Cardiac muscle cell (in vitro differentiated cells and primary cell): Measurements from ENCODE around the gene TBC1D4. TPM values are rescaled to one million over a fixed set of nuclear protein-coding genes. Genes with fewer than 3 reads are reported as not detected.

Experiments used
- DNase-seq, 2 donors: peaks; one replicate each; pipeline versions ENCODE4 v3.0.0 to v3.0.0-alpha.2; 2010 to 2017; ENCODE audit warnings: low read depth in 1 of 2, low spot score in 1 of 2
- H3K27ac ChIP-seq: fragments of 200-600 bp; sonication (generic); 2 replicates; pipeline ENCODE4 v1.5.1; 2016
- H3K27me3 ChIP-seq: fragments of 200-600 bp; sonication (generic); 2 replicates; pipeline ENCODE4 v1.6.0; 2016; ENCODE audit warnings: control low read depth
- H3K36me3 ChIP-seq: fragments of 200-600 bp; sonication (generic); 2 replicates; pipeline ENCODE4 v1.5.1; 2016; ENCODE audit warnings: control low read depth
- H3K4me1 ChIP-seq: fragments of 200-600 bp; sonication (generic); 2 replicates; pipeline ENCODE4 v1.8.1; 2017; ENCODE audit warnings: low read depth, mild to moderate bottlenecking, mixed run types
- H3K4me3 ChIP-seq: fragments of 200-600 bp; sonication (generic); 2 replicates; pipeline ENCODE4 v1.5.1; 2016; ENCODE audit warnings: mild to moderate bottlenecking
- H3K9me3 ChIP-seq: fragments of 200-600 bp; sonication (generic); 2 replicates; pipeline ENCODE4 v1.5.1; 2017; ENCODE audit warnings: low read depth, mild to moderate bottlenecking, control low read depth
- polyA plus RNA-seq: library from polyadenylated mRNA; unstranded; fragments of >200 nt; fragmentation: Nextera tagmentation; extraction: Ambion mirVana; gene quantifications from 2 replicates; pipeline ENCODE4 v1.2.1, GENCODE V29; 2016
- total RNA-seq: library from RNA; depleted of rRNA; stranded (reverse); fragments of >200 nt; gene quantifications from 2 replicates; pipeline ENCODE4 v1.2.3, GENCODE V29; 2016
- TF ChIP-seq, protein P1 (sequence below): IDR thresholded peaks from 2 replicates; pipeline ENCODE4 v1.5.1; 2012; ENCODE audit warnings: low read depth, mild to moderate bottlenecking, low read length

Gene TBC1D4
- total and polyA plus RNA-seq, 2 experiments from 2014 or later = 14.8 to 43.7 TPM

DNA sequence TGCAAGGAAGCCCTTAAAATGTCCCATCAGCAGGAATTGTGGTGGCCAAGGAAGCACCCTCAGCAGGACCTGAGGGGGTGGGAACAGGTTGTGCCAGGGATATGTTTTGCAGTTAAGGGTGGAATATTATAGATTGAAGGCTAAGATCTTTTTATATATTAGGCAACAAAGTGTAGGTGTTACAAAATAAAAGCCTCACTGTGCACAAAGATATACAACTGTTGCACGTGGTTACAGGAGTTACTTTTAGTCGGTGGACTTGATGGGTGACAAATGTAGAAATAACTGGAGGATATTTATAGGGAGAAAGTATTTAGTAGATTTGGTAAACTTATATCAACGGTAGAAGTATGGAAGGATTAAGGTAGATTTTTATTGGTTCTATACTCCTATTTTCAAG lies 35.1 kb downstream of the TBC1D4 start:
- H3K27me3 ChIP-seq = no peaks in the 10 kb centered on the region
- H3K9me3 ChIP-seq = no peaks in the 10 kb centered on the region
- H3K27ac ChIP-seq = no peak overlapping the region
- peaks cover 6% of the 10 kb centered on the region for H3K4me1 ChIP-seq
- DNase-seq = no peak
- H3K36me3 ChIP-seq = no peaks in the 10 kb centered on the region
- TF ChIP-seq, protein P1, sequence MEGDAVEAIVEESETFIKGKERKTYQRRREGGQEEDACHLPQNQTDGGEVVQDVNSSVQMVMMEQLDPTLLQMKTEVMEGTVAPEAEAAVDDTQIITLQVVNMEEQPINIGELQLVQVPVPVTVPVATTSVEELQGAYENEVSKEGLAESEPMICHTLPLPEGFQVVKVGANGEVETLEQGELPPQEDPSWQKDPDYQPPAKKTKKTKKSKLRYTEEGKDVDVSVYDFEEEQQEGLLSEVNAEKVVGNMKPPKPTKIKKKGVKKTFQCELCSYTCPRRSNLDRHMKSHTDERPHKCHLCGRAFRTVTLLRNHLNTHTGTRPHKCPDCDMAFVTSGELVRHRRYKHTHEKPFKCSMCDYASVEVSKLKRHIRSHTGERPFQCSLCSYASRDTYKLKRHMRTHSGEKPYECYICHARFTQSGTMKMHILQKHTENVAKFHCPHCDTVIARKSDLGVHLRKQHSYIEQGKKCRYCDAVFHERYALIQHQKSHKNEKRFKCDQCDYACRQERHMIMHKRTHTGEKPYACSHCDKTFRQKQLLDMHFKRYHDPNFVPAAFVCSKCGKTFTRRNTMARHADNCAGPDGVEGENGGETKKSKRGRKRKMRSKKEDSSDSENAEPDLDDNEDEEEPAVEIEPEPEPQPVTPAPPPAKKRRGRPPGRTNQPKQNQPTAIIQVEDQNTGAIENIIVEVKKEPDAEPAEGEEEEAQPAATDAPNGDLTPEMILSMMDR = no peak
- no peak overlapping the region for H3K4me3 ChIP-seq

DNA sequence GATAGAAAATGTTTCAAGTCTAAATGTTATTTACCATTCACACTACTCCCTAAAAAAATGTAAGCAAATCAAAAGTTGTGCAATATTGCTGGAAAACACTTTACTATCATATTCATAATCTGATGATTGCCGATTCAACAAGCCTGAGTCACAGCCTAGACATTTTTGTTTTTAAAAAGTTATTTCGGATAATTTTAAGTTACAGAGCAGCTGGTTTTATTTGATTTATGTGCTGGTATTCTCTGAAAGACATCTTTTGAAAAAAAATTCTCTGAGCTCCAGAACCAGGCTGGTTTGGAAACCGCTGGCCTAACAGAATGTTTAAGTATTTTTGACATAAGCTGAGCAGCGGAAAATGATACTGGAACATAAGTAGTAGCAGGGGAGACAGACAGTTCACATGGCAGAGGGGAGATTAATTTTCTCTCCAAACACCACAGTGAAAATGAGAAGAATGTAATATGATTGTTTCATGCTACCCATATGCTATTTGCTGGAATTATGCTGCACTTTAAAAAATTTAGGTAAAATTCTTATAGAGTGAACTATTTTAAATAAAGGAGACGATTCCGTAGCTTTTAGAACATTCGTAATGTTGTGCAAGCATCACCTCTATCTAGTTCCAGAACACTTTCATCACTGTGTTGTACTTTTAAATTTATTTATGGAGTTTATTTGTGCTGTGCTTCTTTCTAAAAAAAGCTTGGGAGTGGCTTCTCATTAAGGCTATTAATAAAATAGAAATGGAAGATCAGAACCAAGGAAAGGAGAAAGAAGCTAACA lies 36.1 kb downstream of the TBC1D4 start:
- DNase-seq = peak in 1 of 2 donors; percentile 60
- Histone ChIP-seq H3K9me3 (no peaks in the 10 kb centered on the region), H3K36me3 (no peaks in the 10 kb centered on the region), H3K4me1 (peaks cover 6% of the 10 kb centered on the region), H3K27me3 (no peaks in the 10 kb centered on the region), H3K4me3 (no peak overlapping the region), H3K27ac (peak overlapping the region; percentile 36)
- TF ChIP-seq, protein P1 = no peak

DNA sequence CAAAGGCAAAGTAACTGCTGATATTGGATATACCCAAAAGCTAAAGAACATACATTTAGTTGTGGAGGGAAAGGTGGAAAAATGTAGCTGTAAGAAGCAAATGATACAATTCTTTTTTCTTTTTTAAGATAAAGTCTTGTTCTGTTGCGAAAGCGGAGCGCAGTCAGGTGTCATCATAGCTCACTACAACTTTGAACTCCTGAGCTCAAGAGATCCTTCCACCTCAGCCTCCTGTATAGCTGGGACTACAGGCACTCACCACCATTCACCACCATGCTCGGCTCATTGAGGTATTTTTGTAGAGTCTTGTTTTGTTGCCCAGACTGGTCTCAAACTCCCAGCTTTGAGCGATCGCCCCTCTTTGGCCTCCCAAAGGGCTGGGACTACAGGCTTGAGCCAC lies 38.0 kb downstream of the TBC1D4 start:
- peaks cover 10% of the 10 kb centered on the region for H3K4me1 ChIP-seq
- H3K27me3 ChIP-seq = no peaks in the 10 kb centered on the region
- H3K4me3 ChIP-seq = no peak overlapping the region
- no peaks in the 10 kb centered on the region for H3K9me3 ChIP-seq
- no peaks in the 10 kb centered on the region for H3K36me3 ChIP-seq
- DNase-seq = no peak
- TF ChIP-seq, protein P1 = no peak
- no peak overlapping the region for H3K27ac ChIP-seq

DNA sequence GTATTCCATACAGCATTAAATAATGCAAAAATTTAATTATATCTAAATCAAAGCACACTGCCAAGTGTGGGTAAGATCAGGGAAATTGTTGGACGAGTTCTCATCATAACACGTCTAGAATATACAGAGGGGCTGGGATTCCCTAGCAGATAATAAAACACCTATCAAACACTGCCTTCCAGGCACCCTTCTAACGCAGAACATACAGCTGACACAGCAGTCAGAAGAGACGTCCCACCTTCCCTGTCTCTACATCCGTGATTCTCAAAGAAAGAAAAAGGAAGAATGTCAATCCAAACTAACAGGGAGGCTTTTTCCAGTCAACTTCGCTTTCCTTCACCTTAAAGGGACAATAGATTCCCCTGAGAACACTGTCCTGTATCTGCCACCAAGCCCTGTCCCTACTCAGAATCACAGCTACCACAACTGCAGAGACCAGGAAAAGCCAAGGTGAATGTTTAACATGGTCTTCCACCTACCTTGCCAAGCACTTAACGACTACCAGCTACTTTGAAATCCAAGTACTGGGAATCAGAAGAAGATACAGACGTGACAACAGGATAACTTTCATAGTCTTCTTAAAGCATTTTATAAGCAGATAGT lies 38.5 kb downstream of the TBC1D4 start:
- DNase-seq = no peak
- Histone ChIP-seq H3K27ac (peak overlapping the region; percentile 53), H3K27me3 (no peaks in the 10 kb centered on the region), H3K36me3 (no peaks in the 10 kb centered on the region), H3K4me3 (no peak overlapping the region), H3K4me1 (peaks cover 16% of the 10 kb centered on the region), H3K9me3 (no peaks in the 10 kb centered on the region)
- TF ChIP-seq, protein P1 = no peak

DNA sequence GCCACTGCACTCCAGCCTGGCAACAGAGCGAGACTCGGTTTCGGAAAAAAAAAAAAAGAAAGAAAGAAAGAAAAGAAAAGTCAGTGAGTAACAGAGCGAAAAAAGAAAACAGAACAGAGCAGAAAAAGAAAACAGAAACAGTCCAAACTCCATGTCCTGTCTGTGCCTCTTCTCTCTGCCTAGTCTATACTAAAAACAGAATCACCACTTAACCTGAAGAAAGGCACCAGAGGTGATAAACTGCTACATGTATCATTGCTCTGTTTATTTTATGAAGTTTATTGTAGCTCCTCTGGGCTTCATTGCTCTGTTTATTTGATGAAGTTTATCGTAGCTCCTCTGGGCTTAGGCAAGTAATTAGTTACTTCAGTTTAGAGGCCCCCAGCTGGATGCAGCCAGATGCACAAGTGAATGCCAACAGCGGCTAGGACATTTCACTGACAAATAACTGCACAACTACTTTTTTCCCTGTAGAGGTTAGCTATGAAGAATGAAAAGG lies 39.2 kb downstream of the TBC1D4 start:
- no peaks in the 10 kb centered on the region for H3K36me3 ChIP-seq
- no peaks in the 10 kb centered on the region for H3K27me3 ChIP-seq
- H3K4me1 ChIP-seq = peaks cover 22% of the 10 kb centered on the region
- no peaks in the 10 kb centered on the region for H3K9me3 ChIP-seq
- TF ChIP-seq, protein P1 = no peak
- peak in 1 of 2 donors; percentile 22 for DNase-seq
- H3K4me3 ChIP-seq = no peak overlapping the region
- H3K27ac ChIP-seq = peak overlapping the region; percentile 53
